Activated T-cell treated with anti-CD3 and anti-CD28 coated beads, Interleukin-2, amount 50 U/mL, for 4 hours (primary cell): Measurements from ENCODE around the gene STC2. TPM values are rescaled to one million over a fixed set of nuclear protein-coding genes. Genes with fewer than 3 reads are reported as not detected.
"Not testable (repeated sequence)": the region's sequence is repeated elsewhere in the genome, so short reads cannot be mapped to it uniquely, and the experiment has no call there.

Experiments used
- ATAC-seq, 2 donors: fragments of 200-7000 bp; cut with Tn5 transposase; one replicate each; pipeline ENCODE4 v1.10.0; 2021
- DNase-seq: peaks from one replicate; pipeline ENCODE4 v3.0.0-alpha.2; 2020
- H3K27me3 Mint-ChIP-seq: one replicate; pipeline ENCODE4 v1.8.0; 2021; ENCODE audit warnings: low read depth, mixed read lengths
- H3K36me3 Mint-ChIP-seq: one replicate; pipeline ENCODE4 v1.8.0; 2022; ENCODE audit warnings: mixed read lengths; ENCODE audit not compliant: insufficient read depth
- H3K4me1 Mint-ChIP-seq: one replicate; pipeline ENCODE4 v1.8.0; 2021; ENCODE audit warnings: low read depth, mixed read lengths
- H3K4me3 Mint-ChIP-seq: one replicate; pipeline ENCODE4 v1.8.0; 2021; ENCODE audit warnings: mild to moderate bottlenecking, moderate library complexity, mixed read lengths
- H3K9me3 Mint-ChIP-seq: one replicate; pipeline ENCODE4 v1.8.0; 2021; ENCODE audit warnings: mixed read lengths
- total RNA-seq, 3 donors: library from RNA; stranded (reverse); gene quantifications; one replicate each; pipeline ENCODE4 v1.2.1, GENCODE V29; 2021

Gene STC2
- 1 to 10 TPM; 3.2 to 7.1 (median 4.1) TPM for total RNA-seq

GRCh38 chr5:173327948-173328843, at the start of gene STC2:
Gene STC2, minus strand, starts transcription at chr5:173328414. Its CDS starts 221 bp downstream, at chr5:173328193.
- Mint-ChIP-seq H3K27me3 (peaks cover 77% of the 10 kb centered on the region), H3K36me3 (no peaks in the 10 kb centered on the region), H3K4me3 (peak within 1 kb of the TSS; percentile 80), H3K9me3 (no peaks in the 10 kb centered on the region), H3K4me1 (peaks cover 36% of the 10 kb centered on the region)
- DNase-seq (no peak), ATAC-seq (peak; percentile 9 to 23)

- DNase-seq (no peak), ATAC-seq (no peak)
- Mint-ChIP-seq H3K4me1 (no peaks in the 10 kb centered on the region), H3K9me3 (peaks cover 14% of the 10 kb centered on the region), H3K27me3 (peaks cover 25% of the 10 kb centered on the region), H3K4me3 (no peak overlapping the region), H3K36me3 (no peaks in the 10 kb centered on the region)
These were observed 43.2 kb upstream of the STC2 start for GRCh38 chr5:173371400-173371799.

GRCh38 chr5:173363406-173363805, 35.2 kb upstream of the STC2 start:
- H3K9me3 Mint-ChIP-seq, result peaks cover 13% of the 10 kb centered on the region
- ATAC-seq, H3K4me1 Mint-ChIP-seq, DNase-seq, H3K27me3 Mint-ChIP-seq, H3K36me3 Mint-ChIP-seq, H3K4me3 Mint-ChIP-seq: not testable (repeated sequence)

GRCh38 chr5:173355561-173355960, 27.3 kb upstream of the STC2 start:
- Mint-ChIP-seq H3K4me3 (no peak overlapping the region), H3K4me1 (no peaks in the 10 kb centered on the region), H3K9me3 (no peaks in the 10 kb centered on the region), H3K36me3 (no peaks in the 10 kb centered on the region), H3K27me3 (peaks cover 13% of the 10 kb centered on the region)
- ATAC-seq, result no peak
- DNase-seq, result no peak

- DNase-seq (no peak), ATAC-seq (no peak)
- Mint-ChIP-seq H3K9me3 (no peaks in the 10 kb centered on the region), H3K4me1 (no peaks in the 10 kb centered on the region), H3K27me3 (peaks cover 15% of the 10 kb centered on the region), H3K4me3 (no peak overlapping the region), H3K36me3 (no peaks in the 10 kb centered on the region)
These were observed 26.4 kb upstream of the STC2 start for GRCh38 chr5:173354645-173355044.

GRCh38 chr5:173352366-173353349, 24.4 kb upstream of the STC2 start:
- H3K27me3 Mint-ChIP-seq, result peaks cover 12% of the 10 kb centered on the region
- H3K36me3 Mint-ChIP-seq, result no peaks in the 10 kb centered on the region
- ATAC-seq (no peak), DNase-seq (no peak)
- H3K4me3 Mint-ChIP-seq, result no peak overlapping the region
- H3K4me1 Mint-ChIP-seq, result no peaks in the 10 kb centered on the region
- no peaks in the 10 kb centered on the region for H3K9me3 Mint-ChIP-seq

- Mint-ChIP-seq H3K4me1 (no peaks in the 10 kb centered on the region), H3K9me3 (no peaks in the 10 kb centered on the region)
- ATAC-seq, result no peak
These were observed 14.9 kb upstream of the STC2 start for GRCh38 chr5:173342813-173343755.

GRCh38 chr5:173341961-173342430, 13.8 kb upstream of the STC2 start:
- H3K4me1 Mint-ChIP-seq, result no peaks in the 10 kb centered on the region
- H3K9me3 Mint-ChIP-seq, result no peaks in the 10 kb centered on the region
- no peak overlapping the region for H3K4me3 Mint-ChIP-seq

More at GRCh38 chr5:173342813-173343755, 14.9 kb upstream of the STC2 start:
- no peak overlapping the region for H3K4me3 Mint-ChIP-seq
- no peak for DNase-seq
- H3K27me3 Mint-ChIP-seq, result peaks cover 5% of the 10 kb centered on the region
- H3K36me3 Mint-ChIP-seq, result no peaks in the 10 kb centered on the region

GRCh38 chr5:173340984-173341383, 12.8 kb upstream of the STC2 start:
- no peak overlapping the region for H3K4me3 Mint-ChIP-seq
- H3K9me3 Mint-ChIP-seq, result no peaks in the 10 kb centered on the region
- H3K4me1 Mint-ChIP-seq, result no peaks in the 10 kb centered on the region
- DNase-seq (no peak), ATAC-seq (peak in 1 of 2 donors; percentile 10)
- H3K36me3 Mint-ChIP-seq, result no peaks in the 10 kb centered on the region
- H3K27me3 Mint-ChIP-seq, result peaks cover 17% of the 10 kb centered on the region

More at GRCh38 chr5:173341961-173342430, 13.8 kb upstream of the STC2 start:
- peaks cover 10% of the 10 kb centered on the region for H3K27me3 Mint-ChIP-seq
- ATAC-seq, result no peak
- H3K36me3 Mint-ChIP-seq, result no peaks in the 10 kb centered on the region
- no peak for DNase-seq

- Mint-ChIP-seq H3K9me3 (no peaks in the 10 kb centered on the region), H3K27me3 (peaks cover 21% of the 10 kb centered on the region), H3K4me3 (no peak overlapping the region), H3K36me3 (no peaks in the 10 kb centered on the region), H3K4me1 (no peaks in the 10 kb centered on the region)
- DNase-seq (no peak), ATAC-seq (no peak)
These were observed 12.2 kb upstream of the STC2 start for GRCh38 chr5:173340451-173340850.

- H3K27me3 Mint-ChIP-seq, result peaks cover 23% of the 10 kb centered on the region
- H3K9me3 Mint-ChIP-seq, result no peaks in the 10 kb centered on the region
- ATAC-seq (no peak), DNase-seq (no peak)
- H3K4me1 Mint-ChIP-seq, result no peaks in the 10 kb centered on the region
- no peak overlapping the region for H3K4me3 Mint-ChIP-seq
- H3K36me3 Mint-ChIP-seq, result no peaks in the 10 kb centered on the region
These were observed 11.1 kb upstream of the STC2 start for GRCh38 chr5:173339286-173339685.

- Mint-ChIP-seq H3K9me3 (no peaks in the 10 kb centered on the region), H3K27me3 (peaks cover 23% of the 10 kb centered on the region), H3K4me3 (no peak overlapping the region), H3K4me1 (no peaks in the 10 kb centered on the region), H3K36me3 (no peaks in the 10 kb centered on the region)
- ATAC-seq (no peak), DNase-seq (no peak)
These were observed 10.3 kb upstream of the STC2 start for GRCh38 chr5:173338380-173339015.

GRCh38 chr5:173334808-173335207, 6.6 kb upstream of the STC2 start:
- Mint-ChIP-seq H3K27me3 (peaks cover 44% of the 10 kb centered on the region), H3K36me3 (no peaks in the 10 kb centered on the region), H3K4me1 (peaks cover 5% of the 10 kb centered on the region), H3K4me3 (no peak overlapping the region), H3K9me3 (no peaks in the 10 kb centered on the region)
- no peak for DNase-seq
- no peak for ATAC-seq
